Mesothelial cell of epicardium (in vitro differentiated cells): ENCODE measurements around the gene CACNA2D3. TPM values are rescaled to one million over a fixed set of nuclear protein-coding genes. Genes with fewer than 3 reads are reported as not detected.

Experiments used
- DNase-seq, 2 experiments: peaks; one replicate each; pipeline ENCODE4 v3.0.0; 2021; ENCODE audit warnings: low spot score in 2 of 2; ENCODE audit not compliant: unreplicated experiment in 2 of 2
- H3K27ac Mint-ChIP-seq: 2 replicates; pipeline ENCODE4 v1.8.0; 2021; ENCODE audit warnings: mixed read lengths
- H3K27me3 Mint-ChIP-seq: 2 replicates; pipeline ENCODE4 v1.8.0; 2021; ENCODE audit warnings: low read depth, mixed read lengths
- H3K36me3 Mint-ChIP-seq: 2 replicates; pipeline ENCODE4 v1.8.0; 2021; ENCODE audit warnings: mixed read lengths
- H3K4me1 Mint-ChIP-seq: 2 replicates; pipeline ENCODE4 v1.8.0; 2021; ENCODE audit warnings: mixed read lengths
- H3K4me3 Mint-ChIP-seq: 2 replicates; pipeline ENCODE4 v1.8.0; 2021; ENCODE audit warnings: mild to moderate bottlenecking, moderate library complexity, mixed read lengths
- H3K9me3 Mint-ChIP-seq: 2 replicates; pipeline ENCODE4 v1.8.0; 2021; ENCODE audit warnings: mixed read lengths
- CTCF ChIP-seq: fragments of 200-600 bp; sonication (generic); IDR thresholded peaks from one replicate; pipeline ENCODE4 v1.5.0; 2021; ENCODE audit warnings: antibody characterized with exemption; ENCODE audit not compliant: unreplicated experiment
- total RNA-seq: library from RNA; stranded (reverse); gene quantifications from 3 replicates; pipeline ENCODE4 v1.2.1, GENCODE V29; 2021

CACNA2D3 gene
- total RNA-seq, 1 donor from 2014 or later = 2.3 TPM

- DNase-seq = no peak
- TF ChIP-seq CTCF = no peak
- Mint-ChIP-seq H3K27me3 (peaks cover 16% of the 10 kb centered on the region), H3K36me3 (peaks cover 1% of the 10 kb centered on the region), H3K4me3 (no peak overlapping the region), H3K4me1 (peaks cover 1% of the 10 kb centered on the region), H3K9me3 (peaks cover 16% of the 10 kb centered on the region), H3K27ac (no peak overlapping the region)
Observed at GRCh38 chr3:54243056-54243931, 120.9 kb downstream of the CACNA2D3 start.

- Mint-ChIP-seq H3K4me1 (no peaks in the 10 kb centered on the region), H3K27me3 (peaks cover 16% of the 10 kb centered on the region), H3K27ac (no peak overlapping the region), H3K9me3 (peaks cover 16% of the 10 kb centered on the region), H3K36me3 (peaks cover 1% of the 10 kb centered on the region), H3K4me3 (no peak overlapping the region)
- TF ChIP-seq CTCF = no peak
- DNase-seq = no peak
Observed at GRCh38 chr3:54243960-54244682, 121.8 kb downstream of the CACNA2D3 start.

- Mint-ChIP-seq H3K4me1 (peaks cover 23% of the 10 kb centered on the region), H3K9me3 (peaks cover 5% of the 10 kb centered on the region), H3K27me3 (peaks cover 13% of the 10 kb centered on the region), H3K36me3 (peaks cover under 1% of the 10 kb centered on the region), H3K4me3 (no peak overlapping the region), H3K27ac (no peak overlapping the region)
- no peak for TF ChIP-seq CTCF
- DNase-seq = no peak
Observed at GRCh38 chr3:54251705-54252104, 129.4 kb downstream of the CACNA2D3 start.

- Mint-ChIP-seq H3K36me3 (no peaks in the 10 kb centered on the region), H3K4me1 (peaks cover 39% of the 10 kb centered on the region), H3K27ac (peak overlapping the region; percentile 32), H3K4me3 (no peak overlapping the region), H3K9me3 (no peaks in the 10 kb centered on the region), H3K27me3 (peaks cover 11% of the 10 kb centered on the region)
- DNase-seq = no peak
- no peak for TF ChIP-seq CTCF
Observed at GRCh38 chr3:54257125-54257720, 134.9 kb downstream of the CACNA2D3 start.

- peaks cover 35% of the 10 kb centered on the region for H3K4me1 Mint-ChIP-seq
- DNase-seq = no peak
- H3K27me3 Mint-ChIP-seq = peaks cover 10% of the 10 kb centered on the region
- no peak for TF ChIP-seq CTCF
- H3K9me3 Mint-ChIP-seq = no peaks in the 10 kb centered on the region
- no peaks in the 10 kb centered on the region for H3K36me3 Mint-ChIP-seq
- no peak overlapping the region for H3K4me3 Mint-ChIP-seq
- H3K27ac Mint-ChIP-seq = no peak overlapping the region
Observed at GRCh38 chr3:54259636-54260035, 137.3 kb downstream of the CACNA2D3 start.
